OCI-LY3 (cell line): Measurements from ENCODE around the gene PIK3AP1.

Experiments used
- H2AFZ ChIP-seq: fragments of 200-600, 300-600 bp; shearing (Covaris generic); 2 replicates; pipeline ENCODE4 v1.6.0; 2014; ENCODE audit warnings: antibody characterized with exemption, low read depth, low read length
- H3K27ac ChIP-seq: fragments of 200-600, 300-600 bp; sonication (generic); 2 replicates; pipeline ENCODE4 v1.5.1; 2014; ENCODE audit warnings: mild to moderate bottlenecking, low read length, moderate library complexity, mixed read lengths
- H3K27me3 ChIP-seq: fragments of 200-600, 300-600 bp; sonication (generic); 2 replicates; pipeline ENCODE4 v1.6.1; 2014; ENCODE audit warnings: low read depth, low read length, mixed read lengths
- H3K36me3 ChIP-seq: fragments of 200-600, 300-600 bp; sonication (generic); replicated peaks from 2 replicates; pipeline ENCODE3; 2014; ENCODE audit warnings: low read depth, low read length, mixed read lengths
- H3K4me1 ChIP-seq: fragments of 300-600, 200-600 bp; sonication (generic); 2 replicates; pipeline ENCODE4 v1.6.1; 2014; ENCODE audit warnings: low read length, mixed read lengths
- H3K4me2 ChIP-seq: fragments of 200-600, 300-600 bp; sonication (generic); 2 replicates; pipeline ENCODE4 v1.6.1; 2014; ENCODE audit warnings: low read length, mixed read lengths
- H3K4me3 ChIP-seq: fragments of 300-600, 200-600 bp; sonication (generic); 2 replicates; pipeline ENCODE4 v1.5.1; 2014; ENCODE audit warnings: antibody characterized with exemption, mild to moderate bottlenecking, low read length, moderate library complexity
- H3K79me2 ChIP-seq: fragments of 300-600, 200-600 bp; shearing (Covaris generic); 2 replicates; pipeline ENCODE4 v1.6.1; 2014; ENCODE audit warnings: mild to moderate bottlenecking, low read length, mixed read lengths
- H3K9ac ChIP-seq: fragments of 300-600, 200-600 bp; shearing (Covaris generic); 2 replicates; pipeline ENCODE4 v1.6.0; 2014; ENCODE audit warnings: mild to moderate bottlenecking, low read length, moderate library complexity
- H3K9me3 ChIP-seq: fragments of 200-600, 300-600 bp; shearing (Covaris generic); 2 replicates; pipeline ENCODE4 v1.6.1; 2014; ENCODE audit warnings: low read length, mixed read lengths; ENCODE audit not compliant: insufficient read depth
- H4K20me1 ChIP-seq: fragments of 200-600, 300-600 bp; sonication (generic); 2 replicates; pipeline ENCODE4 v1.6.1; 2016; ENCODE audit warnings: low read length, mixed read lengths; ENCODE audit not compliant: insufficient read depth
- CTCF ChIP-seq: fragments of 200-600, 300-600 bp; sonication (generic); IDR thresholded peaks from 2 replicates; pipeline ENCODE4 v1.5.1; 2014; ENCODE audit warnings: antibody characterized with exemption, low read length, low read depth
- EZH2phosphoT487 ChIP-seq: fragments of 200-600 bp; shearing (Covaris generic); IDR thresholded peaks from 2 replicates; pipeline ENCODE4 v1.6.1; 2018; ENCODE audit warnings: antibody characterized with exemption, mixed run types, low read depth

PIK3AP1 gene

GRCh38 chr10:96691761-96692160 is 28.6 kb downstream of the PIK3AP1 start:
- Histone ChIP-seq H3K79me2 (peaks cover 15% of the 10 kb centered on the region), H3K9me3 (no peaks in the 10 kb centered on the region), H3K9ac (no peak overlapping the region), H3K4me1 (peaks cover 27% of the 10 kb centered on the region), H3K27me3 (no peaks in the 10 kb centered on the region), H3K36me3 (no peaks in the 10 kb centered on the region), H3K4me3 (no peak overlapping the region), H3K27ac (no peak overlapping the region), H4K20me1 (0 out of 2 replicates have a peak, but pooled peaks cover 3% of the 10 kb centered on the region), H3K4me2 (no peak overlapping the region), H2AFZ (no peak overlapping the region)
- TF ChIP-seq CTCF, result no peak
- no peak for TF ChIP-seq EZH2phosphoT487

GRCh38 chr10:96690755-96691730 is 29.3 kb downstream of the PIK3AP1 start:
- no peak overlapping the region for H3K4me2 ChIP-seq
- no peaks in the 10 kb centered on the region for H3K9me3 ChIP-seq
- TF ChIP-seq EZH2phosphoT487 (no peak), CTCF (no peak)
- no peak overlapping the region for H3K9ac ChIP-seq
- no peak overlapping the region for H3K4me3 ChIP-seq
- no peaks in the 10 kb centered on the region for H3K27me3 ChIP-seq
- peaks cover 3% of the 10 kb centered on the region; the same call in 1 of the 2 replicates for H4K20me1 ChIP-seq
- H3K27ac ChIP-seq, result no peak overlapping the region
- H3K4me1 ChIP-seq, result peaks cover 19% of the 10 kb centered on the region
- peaks cover 14% of the 10 kb centered on the region for H3K79me2 ChIP-seq
- no peak overlapping the region for H2AFZ ChIP-seq
- no peaks in the 10 kb centered on the region for H3K36me3 ChIP-seq

GRCh38 chr10:96688789-96689188 is 31.5 kb downstream of the PIK3AP1 start:
- TF ChIP-seq CTCF (no peak), EZH2phosphoT487 (no peak)
- no peak overlapping the region for H3K4me3 ChIP-seq
- H3K4me1 ChIP-seq, result peaks cover 5% of the 10 kb centered on the region; the same call in 1 of the 2 replicates
- H4K20me1 ChIP-seq, result peaks cover 6% of the 10 kb centered on the region; the same call in 1 of the 2 replicates
- H3K27ac ChIP-seq, result no peak overlapping the region
- H2AFZ ChIP-seq, result no peak overlapping the region
- H3K9ac ChIP-seq, result no peak overlapping the region
- H3K79me2 ChIP-seq, result no peaks in the 10 kb centered on the region; the same call in 1 of the 2 replicates
- no peaks in the 10 kb centered on the region for H3K27me3 ChIP-seq
- H3K9me3 ChIP-seq, result no peaks in the 10 kb centered on the region
- H3K4me2 ChIP-seq, result no peak overlapping the region
- H3K36me3 ChIP-seq, result no peaks in the 10 kb centered on the region

- H3K79me2 ChIP-seq, result no peaks in the 10 kb centered on the region; the same call in 1 of the 2 replicates
- no peak for TF ChIP-seq EZH2phosphoT487
- TF ChIP-seq CTCF, result no peak
- no peaks in the 10 kb centered on the region for H3K27me3 ChIP-seq
- H4K20me1 ChIP-seq, result peaks cover 6% of the 10 kb centered on the region; the same call in 1 of the 2 replicates
- no peak overlapping the region for H3K9ac ChIP-seq
- no peak overlapping the region for H2AFZ ChIP-seq
- H3K9me3 ChIP-seq, result no peaks in the 10 kb centered on the region
- H3K4me2 ChIP-seq, result no peak overlapping the region
- H3K27ac ChIP-seq, result no peak overlapping the region
- peaks cover 5% of the 10 kb centered on the region; the same call in 1 of the 2 replicates for H3K4me1 ChIP-seq
- no peak overlapping the region for H3K4me3 ChIP-seq
- H3K36me3 ChIP-seq, result no peaks in the 10 kb centered on the region
These were observed 32.8 kb downstream of the PIK3AP1 start for GRCh38 chr10:96687317-96688012.
